OCI-LY3 (cell line): Measurements from ENCODE around the gene TAS2R31.

Source experiments
- CTCF ChIP-seq: fragments of 200-600, 300-600 bp; sonication (generic); IDR thresholded peaks from 2 replicates; pipeline ENCODE4 v1.5.1; 2014; ENCODE audit warnings: antibody characterized with exemption, low read length, low read depth
- EZH2phosphoT487 ChIP-seq: fragments of 200-600 bp; shearing (Covaris generic); IDR thresholded peaks from 2 replicates; pipeline ENCODE4 v1.6.1; 2018; ENCODE audit warnings: antibody characterized with exemption, mixed run types, low read depth

DNA sequence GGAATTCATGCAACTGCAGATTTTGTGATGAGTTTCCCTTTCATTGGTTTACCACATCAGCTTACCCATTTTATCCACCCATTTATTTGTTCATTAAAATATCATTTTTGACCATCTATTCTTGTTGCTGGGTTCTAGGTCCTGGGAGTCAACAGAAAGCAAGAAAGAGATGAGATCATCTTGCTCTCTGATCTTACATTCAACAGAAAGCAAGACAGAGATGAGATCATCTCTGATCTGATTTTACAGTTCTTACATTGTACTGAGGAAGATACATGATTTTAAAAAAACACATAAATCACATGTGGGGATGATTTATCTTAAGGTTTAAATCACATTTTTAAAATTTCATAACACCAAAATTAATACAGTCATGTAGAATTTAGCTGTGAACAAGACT is 28.6 kb upstream of the TAS2R31 start:
- TF ChIP-seq CTCF (no peak), EZH2phosphoT487 (no peak)
